NOMO-1 treated with dmso at 0.1 percent for 144 hours (cell line): ENCODE results near the gene ZMAT5.
"Not testable (repeated sequence)": the region's sequence is repeated elsewhere in the genome, so short reads cannot be mapped to it uniquely, and the experiment has no call there.

ENCODE experiments used
- DNase-seq: peaks from one replicate; lab custom pipeline; 2025; ENCODE audit not compliant: unreplicated experiment; lab: John Stamatoyannopoulos, UW

ZMAT5 gene

GRCh38 chr22:29754658-29755395 lies 12.0 kb downstream of the ZMAT5 start:
- DNase-seq, result not testable (repeated sequence)

GRCh38 chr22:29753808-29754657 lies 12.8 kb downstream of the ZMAT5 start:
- DNase-seq, result no peak

DNA sequence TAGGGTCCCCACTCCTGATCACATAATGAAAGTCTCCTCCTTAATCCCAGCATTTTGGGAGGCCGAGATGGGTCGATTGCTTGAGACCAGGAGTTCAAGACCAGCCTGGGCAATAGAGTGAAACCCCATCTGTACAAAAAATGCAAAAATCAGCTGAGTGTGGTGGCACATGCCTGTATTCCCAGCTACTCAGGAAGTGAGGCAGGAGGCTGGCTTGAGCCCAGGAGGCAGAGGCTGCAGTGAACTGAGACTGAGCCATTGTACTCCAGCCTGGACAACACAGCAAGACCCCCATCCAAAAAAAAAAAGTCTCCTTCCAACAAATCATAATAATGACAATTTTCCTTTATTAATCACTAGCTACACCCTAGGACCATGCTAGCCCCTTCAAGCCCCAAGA lies 15.1 kb downstream of the ZMAT5 start:
- no peak for DNase-seq

DNA sequence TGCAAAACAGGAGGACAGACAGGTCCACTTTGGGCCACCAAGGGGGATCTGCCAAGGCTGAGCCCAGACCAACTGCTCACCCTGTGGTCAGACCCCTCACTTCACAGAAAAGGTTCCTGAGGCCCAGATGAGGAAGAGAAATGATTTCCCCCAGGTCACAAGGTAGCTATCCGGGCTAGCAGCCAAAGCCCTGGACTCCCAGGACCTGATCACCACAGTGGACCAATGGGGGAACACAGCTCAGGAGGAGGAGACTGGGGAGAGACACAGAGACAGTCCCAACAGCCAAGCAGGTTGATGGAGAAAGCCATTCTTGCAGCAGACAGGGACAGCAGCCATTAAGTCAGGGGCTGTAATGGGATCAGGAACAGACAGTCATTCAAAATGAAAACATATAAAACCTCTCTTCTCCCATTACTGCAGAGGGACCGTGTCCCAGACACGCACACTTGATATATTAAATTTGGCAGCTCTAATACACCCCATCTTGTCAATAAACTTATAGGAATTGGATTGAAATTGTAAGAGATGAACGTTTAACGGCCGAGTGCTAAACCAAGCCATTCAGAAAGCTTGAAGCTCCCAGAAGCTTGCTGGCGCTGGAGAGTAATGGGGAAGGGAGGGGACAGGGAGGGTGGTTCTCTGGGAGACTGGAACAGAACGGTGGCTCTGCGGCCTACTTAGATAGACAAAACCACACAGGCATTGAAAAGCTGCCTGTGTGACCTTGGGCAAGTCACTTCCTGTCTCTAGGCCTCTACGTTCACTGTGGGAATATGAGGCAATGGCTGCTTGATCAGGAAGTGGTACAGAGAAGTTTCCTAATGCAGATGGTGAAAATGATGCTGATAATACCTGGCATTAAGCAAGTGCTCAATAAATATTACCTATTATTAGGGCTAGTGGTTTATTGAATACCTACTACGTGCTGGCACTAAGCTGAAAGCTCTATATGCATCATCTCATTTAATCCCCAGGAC lies 16.0 kb downstream of the ZMAT5 start:
- peak; percentile 58 for DNase-seq

- no peak for DNase-seq
These were observed 16.8 kb downstream of the ZMAT5 start for GRCh38 chr22:29750029-29750428.

DNA sequence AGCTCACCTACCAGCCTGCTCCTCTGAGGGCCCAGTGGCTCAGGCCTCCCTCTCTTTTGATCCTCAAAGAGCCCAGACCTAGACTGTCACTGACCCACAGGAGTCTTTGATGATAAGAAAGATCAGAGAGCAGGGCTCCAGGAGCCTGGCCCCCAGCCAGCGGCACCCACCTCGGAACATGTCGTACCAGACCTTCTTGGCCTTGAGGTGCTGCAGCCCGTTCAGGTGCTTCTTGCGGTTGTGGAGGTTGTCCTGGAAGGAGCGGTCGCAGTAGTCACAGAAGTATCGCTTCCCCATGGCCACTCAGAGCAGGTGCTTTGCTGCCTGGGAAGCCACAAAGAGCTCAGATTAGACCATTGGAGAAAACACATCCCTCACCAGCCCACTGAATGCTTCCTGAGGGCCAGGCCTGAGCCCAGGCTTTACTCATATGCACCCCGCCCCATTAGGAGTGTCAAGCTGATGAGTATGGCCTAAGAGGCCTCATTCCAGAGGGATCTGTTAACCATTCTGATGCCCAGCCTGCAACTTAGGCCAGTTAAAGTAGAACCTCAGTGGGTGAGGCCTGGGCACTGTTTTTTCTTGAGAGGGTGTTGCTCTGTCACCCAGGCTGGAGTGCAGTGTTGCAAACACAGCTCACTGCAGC lies 18.4 kb downstream of the ZMAT5 start:
- no peak for DNase-seq

DNA sequence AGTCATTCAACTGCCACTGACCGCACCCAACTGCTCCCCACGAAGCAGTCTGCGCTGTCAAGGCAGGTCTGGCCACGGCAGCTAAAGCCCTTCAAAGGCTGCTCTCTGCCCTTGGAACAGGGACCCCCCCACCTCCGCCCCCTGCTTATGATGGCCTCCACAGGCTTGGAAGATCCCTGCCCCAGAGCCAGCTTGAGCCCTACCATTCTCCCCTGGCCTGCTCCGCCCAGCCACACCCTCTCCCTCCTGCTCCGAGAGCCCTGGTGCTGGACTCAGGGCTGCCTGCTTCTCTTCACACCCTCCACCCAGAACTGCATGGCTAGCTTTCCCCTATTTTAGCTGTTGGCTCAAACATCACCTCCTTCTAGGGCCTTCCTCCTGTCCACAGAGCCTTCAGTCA lies 19.0 kb downstream of the ZMAT5 start:
- no peak for DNase-seq

DNA sequence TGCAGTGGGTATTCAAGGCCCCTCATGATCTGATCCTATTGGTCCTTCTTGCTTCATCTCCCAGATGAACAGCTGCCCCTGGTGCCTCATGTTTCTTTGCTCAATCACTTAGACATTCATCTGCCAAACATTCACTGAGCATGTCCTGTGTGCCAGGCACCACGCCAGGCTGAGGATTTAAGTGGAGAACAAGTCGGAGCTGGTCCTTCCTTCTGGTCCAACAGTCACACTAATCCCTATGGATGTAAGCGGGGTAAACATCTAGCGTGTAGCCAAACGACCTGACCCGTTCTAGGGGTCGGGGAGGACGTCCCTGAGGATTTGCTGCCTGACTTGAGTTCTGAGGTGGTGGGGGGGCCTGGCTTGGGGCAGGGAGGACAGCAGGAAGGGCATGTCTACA lies 21.9 kb downstream of the ZMAT5 start:
- no peak for DNase-seq

- DNase-seq, result no peak
These were observed 24.5 kb downstream of the ZMAT5 start for GRCh38 chr22:29742326-29742725.

GRCh38 chr22:29741926-29742325 lies 24.9 kb downstream of the ZMAT5 start:
- DNase-seq, result no peak

DNA sequence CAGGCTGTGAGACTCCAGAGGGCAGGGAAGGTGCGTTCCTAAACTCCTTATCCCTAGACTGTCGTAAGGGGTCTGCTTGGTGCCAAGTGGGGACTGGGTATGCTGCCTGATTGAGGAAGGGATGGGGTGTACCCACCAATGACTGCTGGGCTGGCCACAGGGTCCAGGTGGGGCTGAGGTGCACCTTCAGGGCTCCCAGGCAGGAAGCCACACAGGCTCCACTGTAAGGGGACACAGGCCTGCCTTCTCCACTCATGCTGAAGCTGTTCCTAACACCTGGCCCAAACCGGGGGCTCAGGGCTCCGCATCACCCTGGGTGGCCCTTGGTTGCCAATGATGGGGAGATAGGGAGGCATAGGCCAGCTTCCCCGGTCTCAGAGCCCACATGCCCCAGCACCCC lies 26.6 kb downstream of the ZMAT5 start:
- no peak for DNase-seq

GRCh38 chr22:29739346-29739875 lies 27.4 kb downstream of the ZMAT5 start:
- no peak for DNase-seq

- no peak for DNase-seq
These were observed 28.5 kb downstream of the ZMAT5 start for GRCh38 chr22:29738118-29738815.

DNA sequence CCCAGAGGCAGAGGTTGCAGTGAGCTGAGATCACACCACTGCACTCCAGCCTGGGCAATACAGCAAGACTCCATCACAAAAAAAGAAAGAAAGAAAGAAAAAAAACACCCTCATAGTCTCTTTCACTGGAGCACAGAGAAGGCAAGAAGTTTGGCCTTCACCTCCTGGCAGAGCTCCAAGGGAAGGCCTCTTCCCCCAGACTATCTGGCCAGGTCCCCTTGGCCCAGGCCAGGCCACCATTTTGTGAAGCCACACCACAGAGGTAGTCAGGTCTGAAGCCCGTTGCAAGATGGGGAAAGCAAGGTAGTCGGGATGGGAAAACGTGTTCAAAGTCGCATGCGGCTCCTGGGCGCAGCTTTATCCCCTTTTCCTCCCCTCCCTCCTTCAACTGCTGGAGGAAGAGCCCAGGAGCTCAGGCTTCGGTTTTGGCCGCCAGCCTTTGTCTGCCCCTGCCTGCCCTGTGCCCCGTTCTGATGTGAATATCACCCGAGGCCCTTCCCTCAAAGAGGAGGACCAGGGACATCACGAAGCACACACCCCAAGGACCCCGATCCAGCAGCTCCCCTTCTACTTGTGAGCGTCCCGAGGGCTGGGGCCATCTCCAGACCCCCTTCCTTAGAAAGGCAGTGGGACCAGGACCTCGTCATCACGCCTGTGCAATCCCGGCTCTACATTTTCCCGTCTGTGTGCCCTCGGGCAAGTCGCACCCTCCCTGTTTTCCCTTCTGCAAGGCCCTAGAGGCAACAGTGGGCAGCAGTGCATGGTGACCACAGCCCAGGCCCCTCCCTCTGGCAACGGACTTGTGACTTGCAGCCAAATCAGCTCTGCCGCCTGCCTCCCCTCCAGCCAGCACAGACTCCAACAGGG lies 29.3 kb downstream of the ZMAT5 start:
- DNase-seq, result no peak

DNA sequence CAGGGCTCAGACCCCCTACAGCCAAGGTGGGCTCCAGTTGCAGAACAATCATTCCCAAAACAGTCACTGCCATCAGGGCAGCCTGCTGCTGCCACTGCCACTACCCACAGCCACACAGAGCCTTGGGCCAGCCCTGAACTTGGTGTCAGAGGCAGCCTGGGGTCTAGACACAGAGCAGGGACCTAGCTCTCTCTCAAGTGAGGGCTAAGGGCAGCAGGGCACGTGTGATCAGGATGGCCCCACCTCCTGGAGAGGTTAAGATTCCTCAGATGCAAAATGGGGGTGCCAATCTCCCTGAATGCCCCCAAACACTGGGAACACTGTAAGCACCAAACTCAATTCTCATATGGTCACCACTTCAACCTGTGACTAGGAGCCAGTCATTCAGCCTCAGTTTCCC lies 31.4 kb downstream of the ZMAT5 start:
- DNase-seq, result no peak

- DNase-seq, result no peak
These were observed 32.0 kb downstream of the ZMAT5 start for GRCh38 chr22:29734838-29735237.

DNA sequence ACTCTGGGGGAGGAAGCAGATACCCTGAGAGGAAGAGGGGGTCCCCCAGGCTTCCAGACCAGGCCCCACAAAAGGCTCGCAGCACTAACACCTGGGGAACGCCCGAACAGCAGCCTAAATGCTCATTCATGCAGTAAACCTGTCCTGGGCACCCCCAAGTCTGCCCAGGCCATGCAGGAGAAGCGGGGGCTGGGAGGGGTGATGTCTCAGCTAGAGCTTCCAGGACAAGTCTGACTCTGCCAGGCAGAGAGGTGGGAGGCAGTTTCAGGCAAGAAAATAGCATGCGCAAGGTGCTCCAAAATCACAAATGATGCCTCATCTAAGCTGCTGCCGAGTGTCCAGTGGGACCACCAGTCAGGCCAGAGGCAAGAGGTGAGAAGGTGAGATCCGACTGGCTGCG lies 32.4 kb downstream of the ZMAT5 start:
- DNase-seq, result no peak

- DNase-seq, result peak; percentile 70
These were observed 33.2 kb downstream of the ZMAT5 start for GRCh38 chr22:29733362-29734201.
